ENCODE results near the gene HDAC9.

Gene HDAC9

GRCh38 chr7:18941207-18941606, 445.7 kb downstream of the HDAC9 start:
- Histone ChIP-seq H3K18ac (ENCODE audit: low read length) (peak overlapping the region; percentile 68), H3K4me3 (ENCODE audit: low read length) (no peak overlapping the region), H3K23ac (ENCODE audit: low read length) (no peak overlapping the region), H2BK15ac (replicated peaks; ENCODE audit: low read depth) (no peak overlapping the region), H3K4me2 (ENCODE audit: low read length) (no peak overlapping the region), H2AK5ac (ENCODE audit: low read length) (no peak overlapping the region), H3K27me3 (ENCODE audit: insufficient read depth, low read length, poor library complexity) (no peaks in the 10 kb centered on the region), H2BK5ac (ENCODE audit: low read length) (peak overlapping the region; percentile 81), H3K4me1 (ENCODE audit: control insufficient read depth, low read depth, low read length) (peaks cover 4% of the 10 kb centered on the region), H3K27ac (ENCODE audit: low read depth, low read length) (peak overlapping the region; percentile 84), H3K9ac (ENCODE audit: low read length) (no peak overlapping the region), H3K79me1 (ENCODE audit: low read length) (no peaks in the 10 kb centered on the region), H3K4ac (ENCODE audit: low read depth, low read length) (no peak overlapping the region), H3K56ac (ENCODE audit: low read length) (peak overlapping the region; percentile 54), H4K5ac (ENCODE audit: low read length) (peak overlapping the region; percentile 65), H2BK120ac (ENCODE audit: low read depth, low read length) (no peak overlapping the region), H3K36me3 (ENCODE audit: control insufficient read depth, insufficient read depth, low read length) (no peaks in the 10 kb centered on the region), H4K8ac (ENCODE audit: low read depth, low read length) (no peak overlapping the region), H3K79me2 (ENCODE audit: control insufficient read depth, insufficient read depth, low read length) (no peaks in the 10 kb centered on the region)
- DNase-seq = peak; percentile 58
- WGBS (ENCODE audit: extremely low coverage, insufficient coverage, low lambda C conversion rate) = no CpG with 5 or more reads among the region's 2 CpGs

DNA sequence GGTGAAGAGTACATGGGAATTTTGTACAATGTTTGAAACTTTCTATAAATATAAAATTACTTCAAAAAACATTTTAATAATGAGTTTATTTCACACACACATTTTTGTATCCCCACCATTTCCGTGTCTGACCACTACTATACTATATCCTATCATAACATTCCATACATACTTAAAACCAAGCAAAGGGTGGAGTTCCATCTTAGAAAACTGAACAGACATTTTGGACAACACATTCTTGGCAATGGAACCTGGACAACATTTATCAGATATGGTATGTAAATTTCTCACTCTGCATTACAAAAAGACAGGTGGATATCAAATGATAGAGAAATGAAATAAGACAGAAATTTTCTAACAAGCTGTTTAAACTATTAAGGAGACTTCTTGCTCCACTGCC, 453.0 kb downstream of the HDAC9 start:
- Histone ChIP-seq H3K56ac (ENCODE audit: low read length) (no peak overlapping the region), H3K9ac (ENCODE audit: low read length) (no peak overlapping the region), H3K27ac (ENCODE audit: low read depth, low read length) (no peak overlapping the region), H4K5ac (ENCODE audit: low read length) (no peak overlapping the region), H2BK120ac (ENCODE audit: low read depth, low read length) (no peak overlapping the region), H3K4me2 (ENCODE audit: low read length) (no peak overlapping the region), H2AK5ac (ENCODE audit: low read length) (no peak overlapping the region), H3K23ac (ENCODE audit: low read length) (no peak overlapping the region), H3K4me3 (ENCODE audit: low read length) (no peak overlapping the region), H3K18ac (ENCODE audit: low read length) (no peak overlapping the region), H3K27me3 (ENCODE audit: insufficient read depth, low read length, poor library complexity) (no peaks in the 10 kb centered on the region), H4K8ac (ENCODE audit: low read depth, low read length) (no peak overlapping the region), H3K4me1 (ENCODE audit: control insufficient read depth, low read depth, low read length) (no peaks in the 10 kb centered on the region), H3K79me2 (ENCODE audit: control insufficient read depth, insufficient read depth, low read length) (no peaks in the 10 kb centered on the region), H3K79me1 (ENCODE audit: low read length) (no peaks in the 10 kb centered on the region), H2BK5ac (ENCODE audit: low read length) (no peak overlapping the region), H3K4ac (ENCODE audit: low read depth, low read length) (no peak overlapping the region), H3K36me3 (ENCODE audit: control insufficient read depth, insufficient read depth, low read length) (no peaks in the 10 kb centered on the region), H2BK15ac (replicated peaks; ENCODE audit: low read depth) (no peak overlapping the region)
- WGBS (ENCODE audit: extremely low coverage, insufficient coverage, low lambda C conversion rate) = 100% methylated on average over 1 of the region's 1 CpG
- no peak for DNase-seq

GRCh38 chr7:18952846-18953245, 457.3 kb downstream of the HDAC9 start:
- WGBS (ENCODE audit: extremely low coverage, insufficient coverage, low lambda C conversion rate) = no CpG with 5 or more reads among the region's 4 CpGs
- H3K23ac ChIP-seq (ENCODE audit: low read length) = no peak overlapping the region

DNA sequence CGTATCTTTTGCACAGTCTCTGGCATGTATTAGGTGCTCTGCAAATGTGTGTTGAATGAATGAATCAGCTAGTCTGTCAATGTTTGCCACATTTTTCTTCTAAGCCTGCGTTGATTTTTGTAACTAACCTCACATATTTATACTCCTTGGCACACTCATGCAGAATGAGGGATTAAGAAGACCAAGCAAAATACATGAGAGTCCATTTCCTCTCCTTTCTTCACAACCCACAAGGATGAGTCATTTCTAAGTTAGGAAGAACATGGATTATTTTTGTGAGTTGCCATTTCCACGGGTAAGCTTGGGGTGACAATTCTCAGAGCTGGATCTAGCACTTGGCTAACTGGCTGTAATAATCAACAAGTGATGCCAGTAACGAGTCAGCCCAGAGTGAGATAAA, 463.1 kb downstream of the HDAC9 start:
- Histone ChIP-seq H3K36me3 (ENCODE audit: control insufficient read depth, insufficient read depth, low read length) (no peaks in the 10 kb centered on the region), H3K79me2 (ENCODE audit: control insufficient read depth, insufficient read depth, low read length) (no peaks in the 10 kb centered on the region)
- no CpG with 5 or more reads among the region's 4 CpGs for WGBS (ENCODE audit: extremely low coverage, insufficient coverage, low lambda C conversion rate)

More at GRCh38 chr7:18952846-18953245, 457.3 kb downstream of the HDAC9 start:
- no peaks in the 10 kb centered on the region for H3K79me2 ChIP-seq (ENCODE audit: control insufficient read depth, insufficient read depth, low read length)
- no peak overlapping the region for H2BK120ac ChIP-seq (ENCODE audit: low read depth, low read length)
- no peak overlapping the region for H3K27ac ChIP-seq (ENCODE audit: low read depth, low read length)
- no peak overlapping the region for H3K56ac ChIP-seq (ENCODE audit: low read length)
- H3K9ac ChIP-seq (ENCODE audit: low read length) = no peak overlapping the region
- H3K4me3 ChIP-seq (ENCODE audit: low read length) = no peak overlapping the region
- H2BK15ac ChIP-seq (replicated peaks; ENCODE audit: low read depth) = no peak overlapping the region
- DNase-seq = no peak
- H3K4ac ChIP-seq (ENCODE audit: low read depth, low read length) = no peak overlapping the region
- no peak overlapping the region for H4K5ac ChIP-seq (ENCODE audit: low read length)
- no peak overlapping the region for H2BK5ac ChIP-seq (ENCODE audit: low read length)
- H3K79me1 ChIP-seq (ENCODE audit: low read length) = no peaks in the 10 kb centered on the region
- H3K27me3 ChIP-seq (ENCODE audit: insufficient read depth, low read length, poor library complexity) = no peaks in the 10 kb centered on the region
- H3K4me2 ChIP-seq (ENCODE audit: low read length) = no peak overlapping the region
- no peak overlapping the region for H3K18ac ChIP-seq (ENCODE audit: low read length)
- no peak overlapping the region for H4K8ac ChIP-seq (ENCODE audit: low read depth, low read length)
- H3K4me1 ChIP-seq (ENCODE audit: control insufficient read depth, low read depth, low read length) = no peaks in the 10 kb centered on the region
- no peak overlapping the region for H2AK5ac ChIP-seq (ENCODE audit: low read length)
- H3K36me3 ChIP-seq (ENCODE audit: control insufficient read depth, insufficient read depth, low read length) = no peaks in the 10 kb centered on the region

DNA sequence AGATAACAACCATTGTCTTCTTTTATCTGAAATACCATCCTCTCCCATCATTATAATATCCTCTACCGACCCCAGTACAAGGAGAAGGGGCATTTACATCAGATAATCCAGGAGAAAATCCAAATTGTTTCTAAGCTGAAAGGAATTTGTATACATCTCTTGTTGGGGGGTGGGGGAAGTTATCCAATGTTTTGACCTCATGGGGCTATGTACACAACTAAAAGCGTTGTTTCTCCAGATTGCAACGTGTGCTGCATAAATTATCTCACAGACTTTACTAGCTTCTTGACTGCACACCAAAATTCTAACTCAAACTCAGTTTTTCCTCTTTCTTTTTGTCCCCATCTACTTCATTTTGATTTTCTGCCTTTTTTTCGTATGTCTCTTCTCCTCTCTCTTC, 465.2 kb downstream of the HDAC9 start:
- Histone ChIP-seq H3K27ac (ENCODE audit: low read depth, low read length) (no peak overlapping the region), H3K79me2 (ENCODE audit: control insufficient read depth, insufficient read depth, low read length) (no peaks in the 10 kb centered on the region), H3K4me3 (ENCODE audit: low read length) (no peak overlapping the region), H2BK120ac (ENCODE audit: low read depth, low read length) (no peak overlapping the region), H3K36me3 (ENCODE audit: control insufficient read depth, insufficient read depth, low read length) (no peaks in the 10 kb centered on the region), H2BK5ac (ENCODE audit: low read length) (no peak overlapping the region), H2BK15ac (replicated peaks; ENCODE audit: low read depth) (no peak overlapping the region), H3K4me1 (ENCODE audit: control insufficient read depth, low read depth, low read length) (no peaks in the 10 kb centered on the region), H4K8ac (ENCODE audit: low read depth, low read length) (no peak overlapping the region), H3K9ac (ENCODE audit: low read length) (no peak overlapping the region), H3K4me2 (ENCODE audit: low read length) (no peak overlapping the region), H3K4ac (ENCODE audit: low read depth, low read length) (no peak overlapping the region), H3K23ac (ENCODE audit: low read length) (no peak overlapping the region), H2AK5ac (ENCODE audit: low read length) (no peak overlapping the region), H3K79me1 (ENCODE audit: low read length) (no peaks in the 10 kb centered on the region), H4K5ac (ENCODE audit: low read length) (no peak overlapping the region), H3K18ac (ENCODE audit: low read length) (no peak overlapping the region), H3K56ac (ENCODE audit: low read length) (no peak overlapping the region), H3K27me3 (ENCODE audit: insufficient read depth, low read length, poor library complexity) (no peaks in the 10 kb centered on the region)
- DNase-seq = no peak
- WGBS (ENCODE audit: extremely low coverage, insufficient coverage, low lambda C conversion rate) = no CpG with 5 or more reads among the region's 4 CpGs

More for the DNA sequence above, 463.1 kb downstream of the HDAC9 start:
- no peak overlapping the region for H3K4ac ChIP-seq (ENCODE audit: low read depth, low read length)
- no peak overlapping the region for H2BK15ac ChIP-seq (replicated peaks; ENCODE audit: low read depth)
- no peak overlapping the region for H3K4me2 ChIP-seq (ENCODE audit: low read length)
- no peak overlapping the region for H3K9ac ChIP-seq (ENCODE audit: low read length)
- no peak overlapping the region for H4K8ac ChIP-seq (ENCODE audit: low read depth, low read length)
- no peak overlapping the region for H2AK5ac ChIP-seq (ENCODE audit: low read length)
- no peaks in the 10 kb centered on the region for H3K27me3 ChIP-seq (ENCODE audit: insufficient read depth, low read length, poor library complexity)
- no peak overlapping the region for H3K23ac ChIP-seq (ENCODE audit: low read length)
- no peak overlapping the region for H3K27ac ChIP-seq (ENCODE audit: low read depth, low read length)
- no peak overlapping the region for H3K4me3 ChIP-seq (ENCODE audit: low read length)
- no peaks in the 10 kb centered on the region for H3K79me1 ChIP-seq (ENCODE audit: low read length)
- no peak overlapping the region for H2BK120ac ChIP-seq (ENCODE audit: low read depth, low read length)
- no peak overlapping the region for H2BK5ac ChIP-seq (ENCODE audit: low read length)
- DNase-seq = no peak
- no peak overlapping the region for H3K18ac ChIP-seq (ENCODE audit: low read length)
- H3K56ac ChIP-seq (ENCODE audit: low read length) = no peak overlapping the region
- no peak overlapping the region for H4K5ac ChIP-seq (ENCODE audit: low read length)
- H3K4me1 ChIP-seq (ENCODE audit: control insufficient read depth, low read depth, low read length) = no peaks in the 10 kb centered on the region

- H3K9ac ChIP-seq (ENCODE audit: low read length) = no peak overlapping the region
- no peak for DNase-seq
- WGBS (ENCODE audit: extremely low coverage, insufficient coverage, low lambda C conversion rate) = no CpG with 5 or more reads among the region's 4 CpGs
- no peaks in the 10 kb centered on the region for H3K27me3 ChIP-seq (ENCODE audit: insufficient read depth, low read length, poor library complexity)
- no peak overlapping the region for H3K27ac ChIP-seq (ENCODE audit: low read depth, low read length)
- no peak overlapping the region for H3K56ac ChIP-seq (ENCODE audit: low read length)
- H3K18ac ChIP-seq (ENCODE audit: low read length) = no peak overlapping the region
- no peak overlapping the region for H2BK5ac ChIP-seq (ENCODE audit: low read length)
- no peak overlapping the region for H2BK15ac ChIP-seq (replicated peaks; ENCODE audit: low read depth)
- H3K4me1 ChIP-seq (ENCODE audit: control insufficient read depth, low read depth, low read length) = no peaks in the 10 kb centered on the region
- H4K5ac ChIP-seq (ENCODE audit: low read length) = no peak overlapping the region
- H3K4ac ChIP-seq (ENCODE audit: low read depth, low read length) = no peak overlapping the region
- H3K4me2 ChIP-seq (ENCODE audit: low read length) = no peak overlapping the region
- no peak overlapping the region for H3K4me3 ChIP-seq (ENCODE audit: low read length)
- no peaks in the 10 kb centered on the region for H3K79me2 ChIP-seq (ENCODE audit: control insufficient read depth, insufficient read depth, low read length)
- no peaks in the 10 kb centered on the region for H3K79me1 ChIP-seq (ENCODE audit: low read length)
- no peak overlapping the region for H3K23ac ChIP-seq (ENCODE audit: low read length)
- no peak overlapping the region for H4K8ac ChIP-seq (ENCODE audit: low read depth, low read length)
- H2BK120ac ChIP-seq (ENCODE audit: low read depth, low read length) = no peak overlapping the region
- H3K36me3 ChIP-seq (ENCODE audit: control insufficient read depth, insufficient read depth, low read length) = no peaks in the 10 kb centered on the region
- H2AK5ac ChIP-seq (ENCODE audit: low read length) = no peak overlapping the region
Observed at GRCh38 chr7:18962031-18962430, 466.5 kb downstream of the HDAC9 start.

Data from mesendoderm (in vitro differentiated cells).